GM18858 (cell line): ENCODE data around the gene SCOC.
"Not testable (repeated sequence)": the region's sequence is repeated elsewhere in the genome, so short reads cannot be mapped to it uniquely, and the experiment has no call there.

ENCODE experiments used
- ATAC-seq: cut with Tn5 transposase; IDR thresholded peaks from one replicate; pipeline ENCODE4 v1.9.1; 2021; ENCODE audit not compliant: unreplicated experiment

Gene SCOC

DNA sequence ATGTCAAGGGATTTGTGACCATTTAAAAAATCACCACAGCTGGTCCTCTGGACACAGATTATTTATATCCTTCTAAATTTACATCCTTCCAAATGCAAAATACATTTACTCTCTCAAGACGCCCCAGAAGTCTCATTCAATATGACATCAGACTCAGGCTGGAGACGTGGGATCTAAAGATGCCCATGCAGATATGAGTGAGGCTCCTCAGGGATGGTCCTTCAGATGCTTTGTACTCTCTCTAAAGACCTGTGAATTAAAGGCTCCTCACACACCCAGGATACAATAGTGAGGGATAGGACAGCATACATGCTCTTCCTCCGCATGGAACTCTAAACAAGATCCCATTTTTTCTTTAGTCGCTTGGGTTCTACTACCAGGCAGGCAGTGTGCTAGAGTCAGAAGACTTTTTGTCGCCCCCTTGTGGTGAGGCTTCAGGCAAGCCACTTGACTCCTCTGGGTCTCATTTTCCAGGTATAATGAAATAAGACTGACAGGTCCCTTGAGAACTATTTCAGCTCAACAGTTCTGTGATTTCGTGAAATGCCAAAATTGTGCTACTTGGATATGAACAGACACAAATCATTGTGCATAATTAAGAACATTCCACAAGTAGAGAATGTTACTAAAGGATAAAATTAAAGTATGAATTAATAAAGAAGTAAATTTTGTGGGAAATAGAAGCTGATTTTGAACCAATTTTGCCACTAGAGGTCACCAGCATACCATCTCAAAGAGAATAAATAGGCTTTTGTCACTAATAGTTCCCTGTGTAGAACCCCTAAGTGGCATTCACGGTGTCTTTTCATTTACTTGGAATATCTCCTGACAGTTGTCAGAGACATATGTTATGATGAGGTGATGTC, 13.7 kb upstream of the SCOC start:
- peak; percentile 96 for ATAC-seq

GRCh38 chr4:140361099-140361498, 12.3 kb upstream of the SCOC start:
- no peak for ATAC-seq

DNA sequence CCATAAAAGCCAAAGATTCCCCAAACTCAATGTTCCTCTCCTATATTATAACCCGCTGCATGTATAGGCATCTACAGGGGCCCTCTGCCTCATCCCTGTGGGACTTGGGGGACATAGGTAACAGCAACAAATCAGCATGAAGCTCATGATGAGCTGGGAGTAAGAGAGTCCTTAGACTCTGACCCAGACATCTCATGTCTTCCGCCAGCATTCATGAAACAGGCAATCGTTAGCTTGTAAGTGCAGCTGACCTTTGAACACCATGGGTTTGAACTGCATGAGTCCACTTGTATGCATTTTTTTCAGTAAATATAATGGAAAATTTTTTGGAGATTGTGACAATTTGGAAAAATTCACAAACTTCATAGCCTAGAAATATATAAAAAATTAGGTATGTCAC, 10.4 kb upstream of the SCOC start:
- no peak for ATAC-seq

- no peak for ATAC-seq
Measured at GRCh38 chr4:140363558-140363957, 9.9 kb upstream of the SCOC start.

DNA sequence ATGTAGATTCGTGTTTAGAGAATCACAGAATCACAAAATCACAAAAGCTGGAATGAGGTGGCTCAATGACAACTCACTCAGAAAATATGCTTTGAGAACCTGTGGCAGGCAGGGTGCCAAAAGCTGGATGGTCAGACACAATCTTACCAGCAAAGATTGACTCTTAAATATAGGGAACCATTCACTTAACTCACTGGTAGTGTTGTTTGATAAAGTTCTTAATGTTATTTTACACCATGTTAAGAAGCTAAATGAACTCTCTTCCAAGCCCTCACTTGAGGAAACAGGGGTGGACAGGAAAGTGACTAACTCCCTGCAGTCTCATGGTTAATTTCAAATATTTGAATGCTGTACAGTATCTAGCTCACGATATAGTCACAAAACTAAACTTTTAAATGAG, 5.7 kb upstream of the SCOC start:
- no peak for ATAC-seq

DNA sequence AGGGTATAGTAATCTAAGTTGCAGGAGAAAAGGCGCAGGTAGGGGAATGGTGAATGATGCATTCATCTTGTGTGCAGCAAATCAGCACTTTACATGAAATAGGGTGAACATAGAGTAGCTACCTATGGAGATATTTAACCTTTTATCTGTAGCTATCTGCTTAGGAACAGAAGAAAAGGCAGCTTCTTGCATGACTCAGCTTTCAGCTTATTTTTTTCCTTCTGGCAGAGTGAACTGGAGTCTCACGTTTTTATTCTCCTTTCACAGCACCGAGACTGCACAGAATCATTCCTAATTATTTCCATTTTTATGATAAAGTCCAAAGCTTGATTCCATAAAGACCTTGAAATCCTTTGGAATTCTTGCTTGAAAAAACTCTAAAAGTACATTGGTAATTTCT, 4.8 kb upstream of the SCOC start:
- ATAC-seq, result no peak

DNA sequence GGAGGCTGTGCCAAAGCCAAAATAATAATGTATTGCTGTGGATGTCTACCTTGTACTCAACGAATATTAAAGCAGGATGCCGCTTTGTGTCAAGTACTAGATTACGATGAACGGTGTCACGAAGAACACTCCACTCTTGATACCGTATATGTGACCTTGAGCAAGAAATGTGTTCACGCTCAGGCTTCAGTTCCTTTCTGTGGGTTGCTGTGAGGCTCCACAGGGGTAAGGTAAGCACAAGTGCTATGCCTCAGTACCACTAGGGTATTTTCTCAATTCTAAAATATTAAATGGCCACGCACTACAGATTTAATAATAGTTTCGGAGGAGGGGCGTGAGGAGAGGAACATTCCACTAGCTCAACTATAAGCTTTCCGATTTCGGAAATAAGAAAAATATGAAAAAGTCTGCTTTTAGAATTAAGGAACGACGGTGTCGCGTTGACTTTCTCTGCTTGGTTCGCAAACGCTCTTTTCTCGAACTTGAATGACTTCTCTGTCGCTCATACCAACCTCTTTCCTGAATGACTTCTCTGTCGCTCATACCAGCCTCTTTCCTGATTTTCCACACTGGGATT, 607 bp upstream of the SCOC start:
- peak; percentile 53 for ATAC-seq

DNA sequence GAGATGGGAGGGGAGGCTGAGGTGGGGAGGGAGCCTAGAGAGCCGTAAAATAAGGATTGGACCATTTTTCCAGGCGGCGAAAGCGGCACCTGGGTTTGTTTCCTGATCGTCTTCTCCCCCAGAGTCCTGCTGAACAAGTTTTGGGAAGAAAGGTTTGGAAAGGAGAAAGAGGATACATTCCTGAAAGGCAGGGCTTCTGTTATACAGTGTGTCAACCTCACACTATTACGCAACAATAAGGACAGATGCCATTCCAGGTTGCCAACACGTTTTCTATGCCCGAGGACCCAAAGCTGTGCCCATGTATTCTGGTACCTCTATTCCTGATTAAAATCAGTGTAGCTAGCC, 658 bp downstream of the SCOC start:
- ATAC-seq, result no peak

GRCh38 chr4:140382732-140383131, 9.3 kb downstream of the SCOC start:
- ATAC-seq, result no peak

- no peak for ATAC-seq
Measured at GRCh38 chr4:140388015-140388414, 14.6 kb downstream of the SCOC start.

DNA sequence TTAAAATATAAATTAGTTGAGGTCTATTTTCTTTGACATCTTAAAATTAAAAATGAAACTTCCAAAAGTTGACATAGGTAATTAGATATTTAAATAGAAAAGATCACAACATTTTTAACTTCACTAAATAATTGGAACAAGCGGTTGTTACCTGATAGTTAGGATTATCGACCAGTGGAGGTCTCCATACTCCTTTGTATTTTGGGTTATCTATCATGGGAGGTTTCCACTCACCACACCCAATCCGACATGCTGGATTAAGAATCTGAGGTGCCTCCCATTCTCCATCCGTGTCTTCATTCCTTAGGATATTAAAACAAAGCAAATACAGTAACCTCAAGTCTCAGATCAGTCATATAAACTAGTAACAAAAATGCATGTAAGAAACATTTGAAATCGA, 22.2 kb downstream of the SCOC start:
- no peak for ATAC-seq

GRCh38 chr4:140400111-140400510, 26.7 kb downstream of the SCOC start:
- ATAC-seq, result no peak

GRCh38 chr4:140406292-140406691, 32.8 kb downstream of the SCOC start:
- ATAC-seq, result no peak

DNA sequence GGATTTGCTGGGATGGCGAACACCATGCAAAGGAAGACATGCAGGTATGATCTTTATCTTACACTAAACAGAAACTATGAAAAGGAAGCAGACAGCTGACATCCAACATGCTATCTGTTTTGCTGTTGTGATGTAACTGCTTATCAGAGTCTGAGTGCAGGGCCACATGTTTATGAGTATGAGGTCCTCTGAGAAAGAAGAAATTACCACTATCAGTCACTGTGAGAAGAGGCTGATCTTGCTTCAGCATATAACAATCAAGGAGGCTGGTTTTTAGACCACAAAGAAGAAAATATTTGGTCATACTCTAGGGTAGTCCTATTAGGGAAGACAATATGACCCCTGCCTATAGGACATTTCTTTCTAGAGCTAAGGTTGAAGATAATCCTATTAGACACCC, 35.5 kb downstream of the SCOC start:
- no peak for ATAC-seq

GRCh38 chr4:140413130-140413969, 39.9 kb downstream of the SCOC start:
- not testable (repeated sequence) for ATAC-seq

- no peak for ATAC-seq
Measured at GRCh38 chr4:140423106-140423505, 49.7 kb downstream of the SCOC start.

- no peak for ATAC-seq
Measured at GRCh38 chr4:140426610-140427105, 53.2 kb downstream of the SCOC start.

GRCh38 chr4:140427106-140427918, 53.9 kb downstream of the SCOC start, which contains the start of gene CLGN:
CLGN (minus strand) TSS chr4:140427648; CDS start chr4:140413078, 14,570 bp downstream.
- peak; percentile 78 for ATAC-seq

DNA sequence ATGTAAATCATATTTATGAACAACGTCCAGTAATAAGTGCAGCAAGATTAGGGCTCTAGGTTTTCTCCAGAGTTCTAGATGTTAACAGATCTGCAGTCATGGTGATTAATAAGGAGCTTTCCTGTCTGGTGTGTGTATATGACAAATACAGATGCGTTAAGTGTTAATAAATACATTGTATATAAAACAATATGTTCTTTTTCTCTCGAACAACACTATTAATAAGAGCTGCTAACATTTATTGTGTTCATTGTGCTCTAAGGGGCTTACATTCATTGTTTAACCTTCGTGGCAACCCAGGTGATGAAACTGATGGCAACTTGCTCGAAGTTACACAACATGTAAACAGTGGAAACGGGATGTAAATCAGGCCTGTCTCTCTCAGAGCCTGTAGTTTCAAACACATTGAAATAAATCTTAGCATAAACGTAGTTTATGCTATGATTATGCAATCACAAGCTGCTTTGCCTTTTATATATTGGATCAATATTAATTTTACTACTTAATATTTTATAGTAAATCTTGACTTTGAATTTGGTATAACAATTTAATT, 54.5 kb downstream of the SCOC start:
- ATAC-seq, result no peak
